SK-MEL-5 (cell line): Measurements from ENCODE around the gene HACD2. TPM values are rescaled to one million over a fixed set of nuclear protein-coding genes. Genes with fewer than 3 reads are reported as not detected.
"Not testable (repeated sequence)": the region's sequence is repeated elsewhere in the genome, so short reads cannot be mapped to it uniquely, and the experiment has no call there.

Experiments used
- DNase-seq: peaks from one replicate; pipeline ENCODE4 v3.0.0-alpha.2; 2016; ENCODE audit warnings: low read depth, low spot score
- in situ Hi-C: cut with HindIII; loops from 2 replicates; pipeline ENCODE4 v1.10.0; 2016; ENCODE audit warnings: low sequenced_read_pairs, high pct_unique_total_duplicates, low pct_unique_long_range_greater_than_20kb
- total RNA-seq: library from RNA; depleted of rRNA; stranded (reverse); fragments of >200 nt; shearing (Covaris generic); gene quantifications from 2 replicates; pipeline ENCODE4 v1.2.3, GENCODE V29; 2014

HACD2 gene
- total RNA-seq, 1 experiment from 2014 or later, result 13.7 TPM

DNA sequence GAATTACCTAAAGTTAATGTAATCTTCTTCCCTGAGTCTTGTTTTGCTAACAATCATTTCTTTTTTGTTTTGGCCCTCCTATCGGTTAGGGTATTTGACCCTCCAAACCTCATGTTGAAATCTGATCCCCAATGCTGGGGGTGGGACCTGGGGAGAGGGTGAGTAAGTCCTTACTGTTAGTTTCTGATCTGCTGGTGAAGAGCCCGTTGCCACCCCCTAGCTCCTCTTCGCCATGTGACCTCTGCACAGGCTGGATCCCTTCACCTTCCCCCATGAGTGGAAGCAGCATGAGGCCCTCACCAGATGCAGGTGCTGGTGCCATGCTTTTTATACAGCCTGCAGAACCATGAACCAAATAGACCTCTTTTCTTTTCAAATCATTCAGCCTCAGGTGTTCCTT is 73.1 kb downstream of the HACD2 start:
- in situ Hi-C loops, result no loop called here
- no peak for DNase-seq

DNA sequence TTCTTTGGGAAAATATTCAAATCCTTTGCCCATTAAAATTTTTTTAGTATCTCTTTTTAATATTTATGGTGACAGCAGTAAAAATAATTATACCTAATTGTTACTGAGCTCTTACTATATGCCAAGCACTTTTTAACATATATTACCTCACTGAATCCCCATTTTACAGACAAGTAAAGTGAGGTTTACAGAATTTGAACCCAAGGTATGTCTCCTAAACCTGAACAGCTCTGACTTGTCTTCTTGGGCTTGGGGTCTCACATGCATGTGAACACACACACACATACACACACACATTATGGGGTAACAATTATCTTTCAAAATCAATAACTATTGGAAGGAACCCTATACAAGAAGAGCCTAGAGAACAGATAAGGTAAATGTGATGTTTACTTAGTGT is 73.8 kb downstream of the HACD2 start:
- in situ Hi-C loops, result no loop called here
- no peak for DNase-seq

DNA sequence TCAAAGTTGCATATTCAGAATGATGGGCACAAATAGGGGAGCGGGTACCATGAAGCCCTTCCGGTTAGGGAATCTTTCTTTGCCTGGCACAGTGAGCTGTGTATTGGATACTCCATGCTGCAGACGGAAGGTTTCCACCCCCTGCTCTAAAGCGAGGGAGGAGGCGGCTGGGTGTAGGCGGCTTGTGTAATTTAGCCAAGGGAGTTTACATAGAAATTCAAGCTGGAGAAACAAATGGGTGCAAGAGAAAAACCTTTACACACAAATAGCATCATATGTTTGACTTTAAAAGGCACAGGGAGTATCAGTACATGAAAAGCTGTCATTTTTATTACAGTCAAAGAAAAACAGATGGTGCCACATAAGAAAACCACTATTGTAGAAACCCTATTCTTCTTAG is 76.7 kb downstream of the HACD2 start:
- DNase-seq, result no peak
- in situ Hi-C loops, result no loop called here

DNA sequence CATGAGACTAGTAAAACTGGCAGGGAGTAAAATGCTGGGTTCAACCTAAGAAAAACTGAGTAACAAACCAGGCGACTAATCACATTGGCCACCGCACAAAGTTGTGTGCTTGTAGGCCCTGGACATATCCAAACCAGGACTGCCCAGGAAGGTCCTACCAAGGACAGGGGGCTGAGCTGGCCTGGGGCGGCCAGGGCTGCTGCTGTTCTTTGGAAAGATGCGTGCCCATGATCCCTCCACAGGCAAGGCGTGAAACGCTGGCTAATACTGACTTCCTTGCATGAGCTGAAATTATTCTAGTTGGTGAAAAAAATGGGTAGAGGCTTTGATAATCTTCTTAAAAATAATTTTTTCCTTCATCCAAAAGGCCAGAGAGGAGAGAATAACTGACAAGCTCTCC is 79.0 kb downstream of the HACD2 start:
- DNase-seq, result no peak
- in situ Hi-C loops, result no loop called here

DNA sequence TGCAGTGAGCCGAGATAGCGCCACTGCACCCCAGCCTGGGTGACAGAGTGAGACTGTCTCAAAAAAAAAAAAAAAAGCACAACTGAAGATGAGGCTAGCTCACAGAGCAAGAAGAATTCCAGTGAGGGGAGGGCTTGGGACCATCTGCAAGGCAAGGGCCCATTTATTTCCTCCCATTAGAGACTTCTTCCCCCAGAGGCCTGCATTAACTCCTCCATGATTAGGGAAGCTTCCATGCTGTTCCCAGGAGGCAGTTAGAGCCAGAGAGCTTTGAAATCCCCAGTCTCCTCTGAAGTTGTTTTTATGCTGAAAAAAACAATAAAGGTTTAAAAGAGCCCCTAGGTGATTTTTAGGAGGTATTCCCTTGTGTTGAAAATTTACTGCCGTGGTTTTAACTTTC is 81.7 kb downstream of the HACD2 start:
- in situ Hi-C loops, result no loop called here
- DNase-seq, result no peak

DNA sequence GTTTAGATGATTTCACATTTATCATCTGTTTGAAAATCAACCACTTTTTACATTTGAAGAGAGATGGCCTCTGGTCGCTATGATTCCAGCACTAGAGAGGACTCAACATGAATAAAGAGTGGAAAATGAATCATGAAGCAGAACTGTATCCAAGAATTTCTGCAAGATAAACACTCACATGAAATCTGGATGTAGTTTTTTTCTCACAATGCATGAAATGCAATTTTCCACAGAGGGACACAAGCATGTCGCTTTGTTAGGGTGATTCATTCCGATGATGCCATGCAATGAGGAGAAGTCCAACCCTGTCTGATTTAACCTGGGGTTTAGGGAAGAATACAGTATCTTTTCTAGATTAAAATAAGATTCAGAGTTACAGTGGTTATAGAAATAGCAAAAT is 85.5 kb downstream of the HACD2 start:
- DNase-seq, result no peak
- in situ Hi-C loops, result no loop called here

DNA sequence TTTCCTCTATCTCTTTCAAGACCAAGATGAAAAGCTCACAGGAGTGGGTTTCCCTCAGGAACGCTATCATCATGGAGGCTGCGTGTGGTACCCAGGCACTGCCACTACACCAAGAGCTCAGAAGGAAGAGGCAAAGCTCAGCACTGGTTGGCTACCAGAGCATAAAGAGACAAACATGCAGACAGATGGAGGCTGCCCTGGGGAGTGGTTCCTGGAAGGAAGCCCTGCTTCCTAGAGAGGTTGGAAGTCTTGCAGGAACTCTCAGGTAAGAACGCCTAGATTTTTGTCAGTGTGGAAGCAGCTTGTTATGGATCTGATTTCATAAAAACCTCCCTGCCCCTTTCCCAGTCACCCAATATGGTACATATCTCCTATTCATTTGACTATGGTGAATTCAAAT is 86.1 kb downstream of the HACD2 start:
- DNase-seq, result no peak
- in situ Hi-C loops, result no loop called here

DNA sequence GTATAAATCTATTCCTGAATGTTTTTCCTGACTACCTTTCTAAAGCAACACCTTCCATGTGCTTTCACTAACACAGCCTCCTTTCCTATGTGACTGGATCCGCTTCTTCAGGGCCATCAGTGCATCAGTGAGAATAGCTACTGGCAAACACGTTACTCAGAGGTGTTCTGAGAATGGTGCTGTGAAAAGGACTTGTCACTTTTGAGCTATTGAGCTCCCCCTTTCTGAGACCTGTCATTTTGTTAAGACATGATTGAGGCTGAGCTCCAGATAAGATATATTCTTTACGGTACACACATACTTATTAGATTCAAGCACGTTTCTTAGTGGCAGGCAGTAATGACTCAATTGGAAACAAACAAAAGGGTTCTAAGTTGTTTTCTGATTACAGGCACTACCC is 90.9 kb downstream of the HACD2 start:
- DNase-seq, result no peak
- in situ Hi-C loops, result no loop called here

DNA sequence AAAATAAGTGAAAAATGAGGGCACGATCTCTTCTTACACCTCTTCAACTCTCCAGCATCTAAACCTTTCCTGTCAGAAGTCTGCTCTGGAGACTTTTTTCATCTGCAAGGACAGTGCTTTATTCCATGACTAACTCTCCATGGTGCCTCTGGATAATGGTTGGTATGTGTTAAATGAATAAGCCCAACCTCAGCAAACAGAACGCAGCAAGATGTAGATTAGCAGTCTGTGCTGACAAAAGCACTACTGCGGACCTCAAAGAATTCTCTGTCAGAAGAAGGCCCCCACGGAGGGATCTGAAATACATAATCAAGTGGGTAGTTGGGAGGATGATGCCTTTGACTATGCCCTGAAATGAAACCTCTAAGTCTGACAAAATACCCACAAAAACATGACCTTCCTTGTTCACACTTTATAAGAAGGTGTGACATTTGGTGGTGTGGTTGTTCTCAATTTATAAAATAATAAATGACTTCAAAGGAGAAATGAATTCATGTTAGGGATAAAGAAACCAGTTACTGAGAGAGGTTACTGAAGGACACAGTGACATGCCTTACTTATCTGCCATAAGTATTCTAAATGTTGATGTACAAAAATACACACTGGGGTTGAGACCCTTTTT is 92.8 kb downstream of the HACD2 start:
- DNase-seq, result no peak
- in situ Hi-C loops, result no loop called here

DNA sequence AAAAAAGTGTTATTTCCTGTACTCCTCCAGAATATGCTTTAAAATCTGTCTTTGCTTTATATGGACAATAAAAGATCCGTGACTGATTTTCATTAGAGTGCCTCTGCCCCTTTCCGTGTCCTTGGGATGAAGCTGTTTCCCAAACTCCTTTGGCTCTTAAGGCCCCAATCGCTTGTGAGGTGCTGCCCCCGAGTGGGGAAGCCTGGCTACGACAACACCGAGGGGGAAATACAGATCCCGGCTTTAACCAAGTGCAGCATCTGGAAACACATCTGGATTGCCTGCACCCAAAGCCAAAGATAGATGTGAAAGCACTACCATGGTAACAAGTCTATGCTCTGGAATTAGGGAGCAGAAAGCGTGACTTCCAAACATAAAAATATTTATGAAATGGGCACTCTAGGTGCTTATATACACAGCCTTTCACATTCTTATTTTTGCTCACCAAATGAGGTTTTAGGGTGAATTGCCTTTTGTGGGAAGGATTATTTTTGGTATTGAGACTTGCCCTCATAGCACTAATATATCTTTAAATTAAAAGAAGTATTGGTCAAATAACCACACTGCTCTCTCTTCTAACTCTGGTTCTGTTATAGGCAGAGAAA is 95.4 kb downstream of the HACD2 start:
- peak; percentile 75 for DNase-seq
- in situ Hi-C loops, result no loop called here

DNA sequence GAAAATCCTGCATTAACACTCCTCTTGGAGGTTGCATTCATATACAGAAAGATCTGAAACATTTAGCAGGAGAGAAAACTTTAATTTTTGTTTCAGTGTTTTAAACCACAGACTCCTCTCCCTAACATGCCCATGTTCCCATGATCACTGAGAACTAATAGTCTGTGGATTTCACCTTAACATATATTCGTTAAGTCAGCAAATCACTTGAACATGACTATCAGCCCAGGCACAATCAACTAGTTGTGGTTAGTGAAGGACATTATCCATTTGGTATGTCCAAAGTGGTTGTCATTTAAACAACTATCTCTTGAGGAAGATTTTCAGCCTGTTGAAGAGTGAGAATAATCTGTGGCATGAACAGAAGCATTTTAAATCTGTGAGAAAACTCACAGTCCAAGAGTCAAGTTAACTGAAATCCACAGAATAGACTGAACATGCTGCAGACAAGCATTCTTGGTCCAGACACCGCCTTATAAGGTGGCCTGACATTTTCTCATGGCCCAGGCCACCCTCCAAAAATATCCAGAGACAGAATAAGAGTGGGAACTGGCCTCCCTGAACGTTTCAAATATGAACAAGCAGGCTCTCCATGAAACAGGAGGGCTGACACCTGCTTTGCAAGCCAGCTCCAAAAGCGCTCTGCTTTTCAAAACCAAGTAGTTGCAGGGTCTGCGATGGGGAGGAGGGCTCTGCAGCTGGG is 96.1 kb downstream of the HACD2 start:
- in situ Hi-C loops, result no loop called here
- no peak for DNase-seq

DNA sequence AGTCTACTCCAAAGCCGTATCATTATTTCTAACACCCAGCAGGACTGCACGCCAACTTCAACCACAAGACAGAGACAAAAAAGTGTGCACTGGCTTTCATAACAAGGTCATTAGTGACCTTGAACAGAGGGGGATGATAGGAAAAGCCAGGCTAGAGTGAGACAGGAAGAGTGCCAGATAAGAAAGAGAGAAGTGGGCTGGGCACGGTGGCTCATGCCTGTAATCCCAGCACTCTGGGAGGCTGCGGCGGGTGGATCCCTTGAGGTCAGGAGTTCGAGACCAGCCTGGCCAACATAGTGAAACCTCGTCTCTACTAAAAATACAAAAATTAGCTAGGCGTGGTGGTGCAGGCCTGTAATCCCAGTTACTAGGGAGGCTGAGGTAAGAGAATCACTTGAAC is 97.8 kb downstream of the HACD2 start:
- in situ Hi-C loops, DNase-seq: not testable (repeated sequence)

DNA sequence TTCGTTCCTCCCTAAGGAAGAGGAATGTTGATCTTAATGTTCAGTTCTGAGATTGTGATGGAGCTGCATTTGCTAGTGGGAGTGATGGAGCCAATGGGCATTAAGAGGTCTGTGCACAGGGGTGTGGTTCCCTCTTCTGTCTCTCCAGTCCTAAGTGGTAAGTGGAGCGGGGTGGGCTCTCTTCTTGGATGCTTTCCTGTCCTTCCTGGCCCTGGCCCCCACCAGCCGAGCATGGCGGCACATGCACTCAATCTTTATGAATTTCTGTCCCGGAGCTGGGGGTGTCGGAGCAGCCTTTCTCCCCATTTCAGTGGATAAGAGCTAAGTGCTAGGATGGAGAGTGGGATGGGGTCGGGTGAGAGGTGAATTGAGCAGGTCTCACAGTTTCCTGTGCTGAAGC is 98.4 kb downstream of the HACD2 start:
- in situ Hi-C loops, result no loop called here
- DNase-seq, result no peak

DNA sequence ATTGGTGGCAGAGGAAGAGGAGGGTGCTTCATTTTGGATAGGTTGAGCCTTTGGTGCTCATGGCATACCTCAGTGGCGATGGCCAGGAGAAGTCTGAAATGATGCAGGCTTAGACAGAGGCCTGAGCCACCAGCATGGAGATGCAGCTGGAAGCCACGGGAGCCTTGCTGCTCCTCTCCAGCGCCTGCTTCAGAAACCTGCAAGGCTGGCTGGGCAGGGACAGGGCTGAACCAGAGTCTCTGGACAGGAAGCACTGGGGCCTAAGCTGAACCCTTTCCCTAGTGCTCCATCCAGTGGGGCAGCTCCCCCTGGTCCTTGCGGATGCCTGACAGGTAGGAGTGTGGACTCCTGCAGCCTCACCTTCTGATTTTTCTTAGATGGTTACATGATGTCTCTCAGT is 99.3 kb downstream of the HACD2 start:
- in situ Hi-C loops, result no loop called here
- DNase-seq, result no peak

DNA sequence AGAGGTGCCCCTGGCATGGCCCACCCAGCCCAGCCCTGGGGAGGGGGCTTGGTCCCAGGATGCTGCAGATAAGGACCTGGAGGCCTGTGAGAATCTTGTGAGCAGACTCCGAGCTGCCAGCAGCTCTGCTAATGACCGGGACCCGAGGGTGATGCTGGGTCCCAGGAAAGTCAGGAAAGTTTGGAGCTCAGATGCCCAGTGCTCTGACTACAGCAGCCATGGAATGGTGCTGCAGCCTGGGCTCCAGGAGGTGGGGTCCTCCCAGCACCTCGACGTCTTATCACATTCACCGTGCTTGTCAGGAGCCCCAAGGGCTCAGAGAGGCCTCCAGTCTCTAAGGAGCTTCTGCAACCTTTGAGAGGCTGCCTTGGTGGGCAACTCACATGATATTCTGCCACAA is 101.7 kb downstream of the HACD2 start:
- DNase-seq, result no peak
- in situ Hi-C loops, result no loop called here

DNA sequence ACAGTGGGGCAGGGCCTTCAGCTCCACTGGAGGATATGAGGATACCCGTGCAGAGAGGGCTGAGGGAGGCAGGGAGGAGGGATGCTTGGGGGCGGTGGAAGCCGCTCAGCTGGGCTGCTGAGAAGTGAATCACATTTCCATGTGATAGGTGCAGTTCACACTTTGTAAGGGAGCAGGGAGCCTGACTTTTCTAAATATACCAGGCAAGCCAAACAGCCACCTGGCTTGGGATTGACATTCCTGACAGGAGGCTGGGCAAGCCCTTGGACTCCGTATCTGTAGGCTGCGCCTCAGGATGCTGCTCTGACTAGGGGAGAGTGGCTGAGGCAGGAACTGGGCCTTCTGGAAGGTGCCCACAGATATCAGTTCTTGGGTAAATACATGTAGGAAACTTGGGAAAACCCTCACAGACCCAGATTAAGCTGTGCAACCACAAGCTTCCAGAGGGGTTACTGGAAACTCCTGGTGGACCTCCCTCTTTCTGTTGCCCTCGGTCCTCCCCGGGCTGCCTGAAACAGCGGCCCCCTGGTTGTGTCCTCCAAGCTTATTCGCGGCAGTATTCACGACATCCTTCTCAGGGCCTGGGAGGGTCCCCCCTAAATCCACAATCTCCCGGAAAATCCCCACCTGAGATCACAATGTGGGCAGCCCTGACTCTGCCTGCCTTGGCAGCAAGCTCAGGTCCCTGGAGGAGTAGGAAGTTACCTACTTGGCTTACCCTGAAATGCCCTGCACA is 103.0 kb downstream of the HACD2 start:
- no peak for DNase-seq
- in situ Hi-C loops, result no loop called here

DNA sequence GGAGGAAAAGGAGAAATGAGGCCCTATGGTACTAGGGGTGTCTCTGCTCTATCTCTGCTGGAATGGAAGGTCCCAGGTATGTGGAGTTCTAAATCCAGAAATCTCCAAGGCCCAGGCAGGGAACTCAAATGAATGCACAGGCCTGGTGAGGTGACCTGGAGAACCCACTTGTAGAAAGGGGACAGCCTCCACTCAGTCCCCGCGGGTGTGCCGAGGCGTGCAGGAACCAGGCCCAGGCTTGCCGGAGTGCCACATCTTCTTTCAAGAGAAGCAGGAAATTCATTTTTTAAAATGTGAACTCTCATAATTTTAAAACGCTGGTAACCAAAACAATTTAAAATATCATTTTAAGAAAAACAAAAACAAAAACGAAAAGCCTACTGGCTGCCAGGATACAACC is 103.8 kb downstream of the HACD2 start:
- no peak for DNase-seq
- in situ Hi-C loops, result no loop called here

DNA sequence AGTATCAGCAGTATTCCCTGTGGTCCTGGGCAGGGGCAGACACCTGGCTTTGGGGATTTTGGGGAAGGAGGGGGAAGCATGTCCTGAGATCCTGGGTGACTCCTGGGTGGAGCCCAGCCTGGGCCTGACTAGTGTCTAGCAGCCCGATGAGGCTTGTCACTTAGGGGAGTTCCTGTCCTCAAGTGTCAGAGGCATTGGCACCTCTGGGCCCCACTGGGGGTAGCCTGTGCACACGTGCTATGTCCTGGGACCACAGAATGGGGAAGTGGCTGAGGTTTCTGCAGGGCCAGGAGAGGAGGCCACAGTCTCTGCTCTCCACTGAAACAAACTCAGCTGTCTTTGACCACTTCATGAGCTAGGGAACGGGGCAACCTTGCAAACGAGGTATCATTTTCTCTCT is 104.4 kb downstream of the HACD2 start:
- in situ Hi-C loops, result no loop called here
- DNase-seq, result no peak

DNA sequence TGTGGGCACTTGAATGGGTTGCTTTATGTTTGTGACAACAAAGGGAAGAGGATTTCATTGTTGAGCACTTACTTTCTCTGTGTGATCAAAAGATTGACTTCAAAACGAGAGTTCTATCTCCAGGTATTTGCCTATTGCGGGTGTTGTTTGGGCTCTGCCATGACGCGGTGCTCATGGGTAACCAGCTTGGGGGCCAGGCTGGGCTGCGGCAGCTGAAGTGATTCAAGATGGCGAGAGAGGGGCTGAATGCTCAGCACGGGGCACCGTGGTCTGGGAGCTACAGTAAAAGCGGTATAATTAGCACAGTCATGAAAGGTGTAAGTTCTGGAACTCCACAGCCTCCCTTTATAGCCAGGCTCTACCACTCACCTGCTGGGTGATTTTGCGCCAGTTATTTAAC is 105.0 kb downstream of the HACD2 start:
- in situ Hi-C loops, result no loop called here
- DNase-seq, result no peak
